Ectodermal cell (in vitro differentiated cells): ENCODE results near the gene WBP2NL.

Source experiments
- H3K27ac ChIP-seq: 2 replicates; pipeline ENCODE4 v1.7.0; 2013; ENCODE audit warnings: mild to moderate bottlenecking, low read depth, low read length; ENCODE audit not compliant: insufficient read depth, poor library complexity, severe bottlenecking
- H3K27me3 ChIP-seq: 2 replicates; pipeline ENCODE4 v1.7.0; 2013; ENCODE audit warnings: mild to moderate bottlenecking, low read length; ENCODE audit not compliant: insufficient read depth, control insufficient read depth, poor library complexity, severe bottlenecking
- H3K36me3 ChIP-seq: one replicate; pipeline ENCODE4 v1.7.0; 2013; ENCODE audit warnings: low read length; ENCODE audit not compliant: control insufficient read depth, insufficient read depth
- H3K4me1 ChIP-seq: one replicate; pipeline ENCODE4 v1.7.0; 2013; ENCODE audit warnings: low read length; ENCODE audit not compliant: control insufficient read depth, insufficient read depth
- H3K4me3 ChIP-seq: 2 replicates; pipeline ENCODE4 v1.7.0; 2013; ENCODE audit warnings: low read depth, low read length, control low read depth; ENCODE audit not compliant: insufficient read depth
- H3K9me3 ChIP-seq: 2 replicates; pipeline ENCODE4 v1.7.0; 2013; ENCODE audit warnings: mild to moderate bottlenecking, low read length, moderate library complexity; ENCODE audit not compliant: control insufficient read depth
- WGBS, 2 experiments: methylation state at CpG; one replicate each; pipeline ENCODE4 v1.1.7; 2013; ENCODE audit warnings: missing lambda C conversion rate in 2 of 2; 5-methylcytosine and 5-hydroxymethylcytosine counted together

The WBP2NL gene

GRCh38 chr22:41966607-41967240 is 31.9 kb upstream of the WBP2NL start:
- Histone ChIP-seq H3K27ac (no peak overlapping the region), H3K9me3 (no peaks in the 10 kb centered on the region), H3K36me3 (no peaks in the 10 kb centered on the region), H3K4me3 (no peak overlapping the region), H3K27me3 (no peaks in the 10 kb centered on the region), H3K4me1 (peaks cover 13% of the 10 kb centered on the region)
- 52% methylated on average over 8 of the region's 8 CpGs for WGBS, 2 experiments

GRCh38 chr22:41968601-41969000 is 30.0 kb upstream of the WBP2NL start:
- Histone ChIP-seq H3K36me3 (no peaks in the 10 kb centered on the region), H3K4me3 (no peak overlapping the region), H3K4me1 (peaks cover 13% of the 10 kb centered on the region), H3K27me3 (no peaks in the 10 kb centered on the region), H3K27ac (no peak overlapping the region), H3K9me3 (no peaks in the 10 kb centered on the region)
- WGBS, 2 experiments: 82 to 85% methylated on average over 9 of the region's 9 CpGs

- 45 to 47% methylated on average over 8 of the region's 8 CpGs for WGBS, 2 experiments
- no peaks in the 10 kb centered on the region for H3K9me3 ChIP-seq
- H3K36me3 ChIP-seq: no peaks in the 10 kb centered on the region
Observed at GRCh38 chr22:41969110-41969646, 29.4 kb upstream of the WBP2NL start, which contains the start of gene SEPTIN3. TSS of gene SEPTIN3 (plus strand) at chr22:41969443. CDS start at chr22:41971493, 2,050 bp downstream.

GRCh38 chr22:41970601-41971000 is 28.0 kb upstream of the WBP2NL start:
- Histone ChIP-seq H3K27me3 (peaks cover 11% of the 10 kb centered on the region), H3K4me3 (no peak overlapping the region), H3K4me1 (peaks cover 6% of the 10 kb centered on the region), H3K27ac (no peak overlapping the region), H3K9me3 (no peaks in the 10 kb centered on the region), H3K36me3 (no peaks in the 10 kb centered on the region)
- WGBS, 2 experiments: 85 to 87% methylated on average over 2 of the region's 2 CpGs

More at GRCh38 chr22:41969110-41969646, 29.4 kb upstream of the WBP2NL start, which contains the start of gene SEPTIN3:
- Histone ChIP-seq H3K27me3 (no peaks in the 10 kb centered on the region), H3K4me3 (no peak within 1 kb of the TSS), H3K27ac (no peak within 1 kb of the TSS), H3K4me1 (peaks cover 7% of the 10 kb centered on the region)

DNA sequence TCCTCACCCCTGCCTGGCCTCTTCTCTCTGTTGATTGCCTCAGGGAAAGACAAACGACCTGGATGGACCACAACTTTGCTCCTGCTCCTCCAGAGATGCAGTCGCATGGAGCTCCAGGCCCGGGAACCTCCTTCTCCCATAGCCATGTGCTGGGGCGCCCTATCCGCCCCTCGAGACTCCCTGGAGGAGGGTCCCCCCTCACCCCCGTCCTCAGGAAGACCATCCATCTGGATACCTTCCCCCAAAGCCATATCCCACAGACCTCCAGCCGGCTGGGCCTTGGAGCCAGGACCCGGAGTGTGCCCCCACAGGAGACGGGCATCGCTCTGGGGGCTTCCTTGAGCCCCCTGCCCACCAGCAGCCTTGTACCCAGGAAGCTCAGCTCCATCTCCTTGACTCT is 27.2 kb upstream of the WBP2NL start:
- peaks cover 6% of the 10 kb centered on the region for H3K4me1 ChIP-seq
- H3K27me3 ChIP-seq: peaks cover 20% of the 10 kb centered on the region
- WGBS, 2 experiments: 90 to 91% methylated on average over 11 of the region's 11 CpGs
- no peak overlapping the region for H3K27ac ChIP-seq
- no peak overlapping the region for H3K4me3 ChIP-seq
- H3K9me3 ChIP-seq: no peaks in the 10 kb centered on the region
- no peaks in the 10 kb centered on the region for H3K36me3 ChIP-seq

DNA sequence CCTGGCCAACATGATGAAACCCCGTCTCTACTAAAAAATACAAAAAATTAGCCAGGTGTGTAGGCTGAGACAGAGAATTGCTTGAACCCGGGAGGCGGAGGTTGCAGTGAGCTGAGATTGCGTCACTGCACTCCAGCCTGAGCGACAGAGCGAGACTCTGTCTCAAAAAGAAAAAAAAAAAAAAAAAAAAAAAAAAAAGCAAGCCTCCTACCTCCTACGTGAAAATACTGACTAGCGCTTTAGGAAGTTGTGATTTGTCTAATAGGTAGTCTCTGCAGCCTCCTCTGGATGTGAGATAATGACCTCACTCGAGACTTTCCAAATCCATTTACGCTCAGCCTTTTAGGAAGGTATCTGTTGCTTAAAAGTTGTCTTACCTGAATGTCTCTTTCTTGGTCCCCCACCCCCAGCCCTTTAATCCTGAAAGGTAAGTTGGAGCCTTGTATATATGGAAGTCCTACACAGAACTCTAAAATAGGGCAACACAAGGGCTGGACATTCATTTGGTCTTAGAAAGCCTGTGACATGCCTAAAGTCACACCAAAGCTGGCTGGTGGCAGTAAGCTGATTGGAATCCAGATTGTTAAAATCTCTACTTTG is 23.8 kb upstream of the WBP2NL start:
- Histone ChIP-seq H3K4me3 (no peak overlapping the region), H3K27me3 (peaks cover 35% of the 10 kb centered on the region), H3K9me3 (no peaks in the 10 kb centered on the region), H3K27ac (no peak overlapping the region), H3K4me1 (peaks cover 6% of the 10 kb centered on the region), H3K36me3 (no peaks in the 10 kb centered on the region)
- WGBS, 2 experiments: 90 to 91% methylated on average over 10 of the region's 10 CpGs

GRCh38 chr22:41975299-41976069 is 23.1 kb upstream of the WBP2NL start:
- Histone ChIP-seq H3K36me3 (no peaks in the 10 kb centered on the region), H3K9me3 (no peaks in the 10 kb centered on the region), H3K4me1 (peaks cover 6% of the 10 kb centered on the region), H3K27me3 (peaks cover 35% of the 10 kb centered on the region), H3K4me3 (no peak overlapping the region), H3K27ac (no peak overlapping the region)
- 77 to 80% methylated on average over 12 of the region's 12 CpGs for WGBS, 2 experiments

GRCh38 chr22:41976070-41976901 is 22.3 kb upstream of the WBP2NL start:
- Histone ChIP-seq H3K4me3 (peak overlapping the region; percentile 62), H3K27me3 (peaks cover 35% of the 10 kb centered on the region), H3K27ac (no peak overlapping the region), H3K4me1 (peaks cover 6% of the 10 kb centered on the region), H3K9me3 (no peaks in the 10 kb centered on the region), H3K36me3 (no peaks in the 10 kb centered on the region)
- WGBS, 2 experiments: 3 to 4% methylated on average over 72 of the region's 72 CpGs

- H3K4me3 ChIP-seq: peak overlapping the region; percentile 62
- no peaks in the 10 kb centered on the region for H3K9me3 ChIP-seq
- peaks cover 6% of the 10 kb centered on the region for H3K4me1 ChIP-seq
- WGBS, 2 experiments: 3 to 4% methylated on average over 46 of the region's 46 CpGs
- peaks cover 35% of the 10 kb centered on the region for H3K27me3 ChIP-seq
- H3K27ac ChIP-seq: no peak overlapping the region
- no peaks in the 10 kb centered on the region for H3K36me3 ChIP-seq
Observed at GRCh38 chr22:41976961-41977566, 21.5 kb upstream of the WBP2NL start.
